IPS DF 6.9 (cell line): Measurements from ENCODE around the gene ATP8A2.
"Not testable (repeated sequence)": the region's sequence is repeated elsewhere in the genome, so short reads cannot be mapped to it uniquely, and the experiment has no call there.

Source experiments
- DNase-seq: peaks from one replicate; pipeline ENCODE4 v3.0.0-alpha.2; 2013; ENCODE audit warnings: low read depth, low spot score
- H3K27ac ChIP-seq: one replicate; pipeline ENCODE4 v1.5.1; 2013; ENCODE audit warnings: low read length, control low read depth
- H3K27me3 ChIP-seq: 2 replicates; pipeline ENCODE4 v1.6.1; 2013; ENCODE audit warnings: mild to moderate bottlenecking, low read length; ENCODE audit not compliant: control insufficient read depth, insufficient read depth
- H3K36me3 ChIP-seq: 2 replicates; pipeline ENCODE4 v1.6.1; 2013; ENCODE audit warnings: low read length; ENCODE audit not compliant: control insufficient read depth, insufficient read depth
- H3K4me1 ChIP-seq: 2 replicates; pipeline ENCODE4 v1.6.1; 2013; ENCODE audit warnings: low read length; ENCODE audit not compliant: control insufficient read depth, insufficient read depth
- H3K4me3 ChIP-seq: 2 replicates; pipeline ENCODE4 v1.5.1; 2013; ENCODE audit warnings: mild to moderate bottlenecking, low read length
- H3K9me3 ChIP-seq: 2 replicates; pipeline ENCODE4 v1.6.1; 2013; ENCODE audit warnings: low read length, inconsistent platforms; ENCODE audit not compliant: control insufficient read depth, insufficient read depth
- WGBS: extraction: QIAGEN DNeasy Blood & Tissue Kit; methylation state at CpG from one replicate; pipeline ENCODE4 v1.1.7; 2013; ENCODE audit warnings: mixed read lengths, missing lambda C conversion rate; ENCODE audit not compliant: insufficient read length, insufficient coverage; 5-methylcytosine and 5-hydroxymethylcytosine counted together

ATP8A2 gene

DNA sequence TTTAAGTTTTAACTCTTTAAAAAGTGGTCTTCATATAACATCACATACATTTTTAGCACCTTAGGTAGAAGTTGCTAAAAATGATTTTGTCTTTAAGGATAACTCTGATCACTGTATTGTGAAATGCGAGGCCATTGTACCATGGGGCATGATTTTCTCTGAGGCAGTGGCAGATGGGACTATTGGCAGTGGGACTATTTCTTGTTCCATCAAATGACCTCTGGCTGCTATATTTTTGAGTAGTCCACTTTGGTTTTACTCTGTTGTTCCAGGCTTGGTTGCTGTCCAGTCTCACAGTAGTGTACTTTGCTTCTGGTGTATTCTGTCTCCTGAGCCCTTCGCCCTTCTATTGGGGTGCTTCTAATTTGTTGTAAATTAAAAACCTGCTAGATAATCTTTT lies 156.5 kb downstream of the ATP8A2 start:
- no peaks in the 10 kb centered on the region for H3K36me3 ChIP-seq
- DNase-seq, result no peak
- no peak overlapping the region for H3K4me3 ChIP-seq
- no peaks in the 10 kb centered on the region for H3K27me3 ChIP-seq
- H3K27ac ChIP-seq, result no peak overlapping the region
- WGBS, result no CpG with 5 or more reads among the region's 2 CpGs
- no peaks in the 10 kb centered on the region for H3K4me1 ChIP-seq
- no peaks in the 10 kb centered on the region for H3K9me3 ChIP-seq

GRCh38 chr13:25529425-25529824 lies 157.7 kb downstream of the ATP8A2 start:
- H3K4me3 ChIP-seq, result no peak overlapping the region
- H3K4me1 ChIP-seq, result no peaks in the 10 kb centered on the region
- no peaks in the 10 kb centered on the region for H3K36me3 ChIP-seq
- no peaks in the 10 kb centered on the region for H3K27me3 ChIP-seq
- H3K9me3 ChIP-seq, result no peaks in the 10 kb centered on the region
- no CpG with 5 or more reads among the region's 3 CpGs for WGBS
- no peak overlapping the region for H3K27ac ChIP-seq
- DNase-seq, result no peak

DNA sequence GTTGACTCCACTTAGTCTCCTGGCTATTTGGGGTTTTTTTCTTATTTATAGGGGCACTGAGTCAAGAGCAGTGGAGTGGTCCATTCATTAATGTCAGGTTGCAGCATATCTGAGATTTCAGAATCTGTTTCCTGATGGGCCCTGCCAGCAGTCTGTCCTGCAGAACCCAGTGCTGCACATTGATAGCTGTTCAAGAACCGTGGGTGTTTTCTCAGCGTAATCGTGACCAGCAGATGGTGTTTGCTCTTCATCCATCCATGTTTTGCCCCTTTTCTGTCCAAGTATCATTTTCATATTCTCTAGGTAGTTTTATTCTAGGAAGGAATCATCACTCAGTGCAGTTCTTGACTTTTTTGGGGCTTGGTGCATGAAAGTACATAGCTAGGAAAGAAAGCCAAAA lies 166.5 kb downstream of the ATP8A2 start:
- H3K36me3 ChIP-seq, result no peaks in the 10 kb centered on the region
- H3K4me1 ChIP-seq, result no peaks in the 10 kb centered on the region
- no peaks in the 10 kb centered on the region for H3K27me3 ChIP-seq
- no peak overlapping the region for H3K4me3 ChIP-seq
- no peaks in the 10 kb centered on the region for H3K9me3 ChIP-seq
- WGBS, result no CpG with 5 or more reads among the region's 3 CpGs
- H3K27ac ChIP-seq, result no peak overlapping the region
- DNase-seq, result no peak

DNA sequence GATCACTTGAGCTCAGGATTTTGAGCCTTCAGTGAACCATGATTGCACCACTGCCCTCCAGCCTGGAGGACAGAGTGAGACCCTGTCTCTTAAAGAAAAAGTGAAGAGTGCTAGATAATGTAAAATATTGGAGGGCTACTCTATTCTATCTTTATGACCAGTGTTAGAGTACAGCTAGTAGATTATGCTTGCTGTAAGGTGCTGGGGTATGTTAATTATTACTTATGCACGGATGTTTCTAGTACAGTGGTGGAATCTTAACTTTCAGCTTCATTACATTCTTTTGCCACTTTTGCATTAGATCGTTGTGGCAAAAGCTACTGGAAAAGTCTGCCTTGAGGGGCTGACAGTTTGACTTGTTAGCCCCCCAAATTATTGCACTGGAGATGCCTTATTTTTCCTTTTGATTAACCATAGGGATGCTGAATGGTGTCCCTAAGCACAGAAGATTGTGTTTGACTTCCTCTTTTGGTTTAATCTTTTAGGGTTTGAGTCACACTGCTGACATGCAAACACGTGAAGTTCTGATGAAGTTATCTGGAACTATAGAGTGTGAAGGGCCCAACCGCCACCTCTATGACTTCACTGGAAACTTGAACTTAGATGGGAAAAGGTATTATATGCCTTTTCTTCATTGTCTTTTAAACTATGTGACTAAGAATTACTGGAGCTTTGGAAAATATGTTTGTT lies 169.8 kb downstream of the ATP8A2 start:
- H3K4me1 ChIP-seq, result no peaks in the 10 kb centered on the region
- H3K9me3 ChIP-seq, result no peaks in the 10 kb centered on the region
- WGBS, result no CpG with 5 or more reads among the region's 4 CpGs
- no peak overlapping the region for H3K27ac ChIP-seq
- H3K36me3 ChIP-seq, result no peaks in the 10 kb centered on the region
- no peak overlapping the region for H3K4me3 ChIP-seq
- H3K27me3 ChIP-seq, result no peaks in the 10 kb centered on the region
- no peak for DNase-seq

- not testable (repeated sequence) for H3K27ac ChIP-seq, H3K27me3 ChIP-seq, H3K36me3 ChIP-seq, H3K4me1 ChIP-seq, H3K4me3 ChIP-seq, DNase-seq, H3K9me3 ChIP-seq
- WGBS, result no CpG with 5 or more reads among the region's 9 CpGs
Observed at GRCh38 chr13:25548991-25549390, 177.2 kb downstream of the ATP8A2 start.

DNA sequence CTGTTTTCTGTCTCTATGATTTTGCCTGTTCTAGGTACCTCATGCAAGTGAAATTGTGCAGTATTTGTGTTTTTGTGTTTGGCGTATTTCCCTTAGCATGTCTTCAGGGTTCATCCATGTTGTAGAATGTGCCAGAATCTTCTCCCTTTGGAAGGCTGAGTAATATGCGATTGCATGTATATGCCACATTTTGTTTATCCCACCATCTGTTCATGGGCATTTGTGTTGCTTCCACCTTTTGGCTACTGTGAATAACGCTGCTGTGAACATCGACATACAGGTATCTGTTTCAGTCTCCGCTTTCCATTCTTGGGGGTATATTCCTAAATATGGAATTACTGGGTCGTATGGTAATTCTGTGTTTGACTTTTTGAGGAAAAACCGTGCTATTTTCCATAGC lies 190.0 kb downstream of the ATP8A2 start:
- WGBS, result no CpG with 5 or more reads among the region's 7 CpGs
- no peaks in the 10 kb centered on the region for H3K9me3 ChIP-seq

DNA sequence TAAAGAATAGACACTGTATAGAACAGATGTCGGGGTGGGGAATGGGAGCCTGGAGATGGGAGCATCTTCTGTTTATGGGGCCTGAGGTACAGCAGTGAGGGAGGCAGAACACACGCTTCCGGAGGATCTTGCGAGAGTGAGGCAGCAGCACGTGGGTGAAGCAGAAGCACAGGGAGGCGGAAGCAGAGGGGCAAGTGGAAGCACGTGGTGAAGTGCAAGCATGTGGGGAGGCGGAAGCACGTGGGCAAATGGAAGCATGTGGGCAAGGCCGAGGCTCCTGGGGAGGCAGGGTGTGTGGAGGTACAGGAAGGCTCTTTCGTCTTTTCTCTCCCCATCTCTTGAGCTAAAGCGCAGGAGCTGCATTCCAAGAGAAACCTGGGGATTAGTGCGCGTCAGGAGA lies 198.4 kb downstream of the ATP8A2 start:
- Histone ChIP-seq H3K4me1 (no peaks in the 10 kb centered on the region), H3K27ac (no peak overlapping the region), H3K4me3 (no peak overlapping the region), H3K9me3 (no peaks in the 10 kb centered on the region), H3K36me3 (no peaks in the 10 kb centered on the region), H3K27me3 (no peaks in the 10 kb centered on the region)
- no peak for DNase-seq
- no CpG with 5 or more reads among the region's 14 CpGs for WGBS

More for the DNA sequence above, 190.0 kb downstream of the ATP8A2 start:
- Histone ChIP-seq H3K4me3 (no peak overlapping the region), H3K27ac (no peak overlapping the region), H3K4me1 (no peaks in the 10 kb centered on the region), H3K36me3 (no peaks in the 10 kb centered on the region), H3K27me3 (no peaks in the 10 kb centered on the region)
- DNase-seq, result no peak

DNA sequence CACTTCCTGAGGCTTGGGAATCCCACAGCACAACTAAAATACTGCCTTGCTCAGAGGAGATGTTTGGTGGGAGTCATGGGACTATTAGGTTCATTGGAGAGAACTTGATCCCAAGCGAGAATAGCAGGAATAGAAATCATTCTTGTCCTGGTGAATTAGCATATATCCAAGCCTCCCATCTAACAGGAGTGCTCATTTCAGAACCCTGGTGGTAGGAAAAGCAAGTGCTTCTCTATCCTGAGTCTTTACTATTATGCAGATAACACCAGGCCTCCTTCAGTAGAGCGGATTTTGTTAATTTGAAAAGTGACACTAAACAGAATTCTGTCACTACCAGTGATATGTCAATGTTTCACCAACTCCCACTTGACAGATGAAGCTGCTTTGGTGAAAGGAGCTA lies 199.5 kb downstream of the ATP8A2 start:
- no peak for DNase-seq
- Histone ChIP-seq H3K4me1 (no peaks in the 10 kb centered on the region), H3K36me3 (no peaks in the 10 kb centered on the region), H3K27ac (no peak overlapping the region), H3K9me3 (no peaks in the 10 kb centered on the region), H3K4me3 (no peak overlapping the region), H3K27me3 (no peaks in the 10 kb centered on the region)
- WGBS, result no CpG with 5 or more reads among the region's 2 CpGs

DNA sequence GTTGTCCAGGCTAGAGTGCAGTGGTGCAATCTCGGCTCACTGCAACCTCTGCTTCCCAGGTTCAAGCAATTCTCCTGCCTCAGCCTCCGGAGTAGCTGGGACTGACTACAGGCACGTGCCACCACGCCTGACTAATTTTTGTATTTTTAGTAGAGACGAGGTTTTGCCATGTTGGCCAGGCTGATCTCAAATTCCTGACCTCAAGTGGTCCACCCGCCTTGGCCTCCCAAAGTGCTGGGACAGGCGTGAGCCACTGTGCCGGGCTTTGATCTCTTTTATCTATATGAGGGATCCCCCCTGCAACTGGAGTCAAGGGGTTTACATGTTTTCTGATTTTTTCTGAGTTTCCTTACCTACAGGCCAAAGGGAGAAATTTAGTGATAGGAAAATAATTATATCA lies 200.4 kb downstream of the ATP8A2 start:
- not testable (repeated sequence) for H3K4me3 ChIP-seq, DNase-seq, H3K27ac ChIP-seq, H3K9me3 ChIP-seq, H3K36me3 ChIP-seq, H3K4me1 ChIP-seq, H3K27me3 ChIP-seq
- no CpG with 5 or more reads among the region's 8 CpGs for WGBS

DNA sequence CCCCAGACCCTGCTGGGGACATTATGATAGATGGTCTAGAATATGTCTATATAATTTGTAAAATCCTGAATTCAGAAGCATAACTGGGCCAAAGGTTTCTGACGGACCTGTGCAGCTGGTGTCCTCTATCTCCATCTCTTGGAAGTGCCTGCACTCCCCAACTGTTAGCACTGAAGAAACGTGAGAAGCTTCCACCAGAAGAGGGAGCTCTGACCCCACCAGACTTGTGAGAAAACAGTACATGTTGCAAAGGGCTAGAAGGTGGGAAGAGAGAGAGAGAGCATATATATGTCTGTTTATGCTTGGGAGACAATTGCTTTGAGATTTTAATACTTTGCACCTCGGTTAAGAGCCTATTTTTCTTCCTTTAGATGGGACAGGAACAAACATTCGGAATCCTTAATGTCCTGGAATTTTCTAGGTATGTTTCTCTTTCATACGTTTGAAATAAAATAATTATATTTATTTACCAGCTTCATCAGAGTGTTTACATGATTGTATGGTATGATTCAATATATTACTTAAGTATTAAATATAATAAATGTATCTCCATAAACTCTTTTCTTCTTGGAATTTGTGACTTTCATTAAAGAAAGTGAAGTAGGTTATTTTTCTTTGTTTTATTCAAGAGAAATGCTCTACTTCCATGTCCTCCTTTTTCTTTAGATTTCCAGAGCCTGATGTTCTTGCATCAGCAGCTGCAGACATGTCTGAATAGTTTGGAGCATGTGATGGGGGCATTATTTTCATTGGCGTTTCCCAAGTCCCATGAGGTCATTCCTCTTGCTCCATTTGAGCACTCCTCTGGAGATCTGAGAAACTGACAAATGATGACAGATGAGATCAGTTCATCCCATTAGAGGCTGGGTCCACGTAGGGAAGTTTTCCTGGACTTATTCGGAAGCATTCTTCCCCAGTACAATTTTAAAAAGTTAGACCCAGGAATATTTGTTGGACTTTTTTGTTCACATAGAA lies 202.9 kb downstream of the ATP8A2 start:
- Histone ChIP-seq H3K4me3 (no peak overlapping the region), H3K27ac (no peak overlapping the region), H3K36me3 (no peaks in the 10 kb centered on the region), H3K4me1 (0 out of 2 replicates have a peak, but pooled peaks cover 2% of the 10 kb centered on the region), H3K27me3 (no peaks in the 10 kb centered on the region), H3K9me3 (no peaks in the 10 kb centered on the region)
- no CpG with 5 or more reads among the region's 8 CpGs for WGBS
- DNase-seq, result peak; percentile 88
